Tibial artery (tissue), 4 donors: ENCODE measurements around the gene TBCE.

Source experiments
- DNase-seq, 2 donors: peaks; one replicate each; pipeline ENCODE4 v3.0.0-alpha.2; 2019
- H3K27ac ChIP-seq, 2 donors: fragments of 200-600 bp; sonication (generic) in 1 of 2; 1 replicate in 1 of 2; 2 replicates in 1 of 2; pipeline ENCODE4 v1.5.1; 2018 to 2019; ENCODE audit warnings: mild to moderate bottlenecking in 1 of 2
- H3K27me3 ChIP-seq, 2 donors: fragments of 200-600 bp; sonication (generic) in 1 of 2; one replicate each; pipeline versions ENCODE4 v1.5.1 to v1.6.0; 2016 to 2019
- H3K36me3 ChIP-seq, 3 donors: fragments of 200-600 bp; sonication (generic) in 2 of 3; one replicate each; pipeline ENCODE4 v1.5.1; 2016 to 2019; ENCODE audit warnings: mild to moderate bottlenecking in 2 of 3
- H3K4me1 ChIP-seq, 4 donors: fragments of 200-600 bp; sonication (generic) in 2 of 4; 1 replicate in 3 of 4; 2 replicates in 1 of 4; pipeline ENCODE4 v1.5.1; 2016 to 2019
- H3K4me3 ChIP-seq, 2 donors: fragments of 200-600 bp; sonication (generic) in 1 of 2; 1 replicate in 1 of 2; 2 replicates in 1 of 2; pipeline ENCODE4 v1.5.1; 2018 to 2019; ENCODE audit warnings: mild to moderate bottlenecking in 2 of 2
- H3K9me3 ChIP-seq, 3 donors: fragments of 200-600 bp; sonication (generic) in 1 of 3; one replicate each; pipeline ENCODE4 v1.5.1; 2016 to 2019
- CTCF ChIP-seq, 2 experiments: fragments of 200-600 bp in 1 of 2; fragments of 450-650 bp in 1 of 2; IDR thresholded peaks; one replicate each; pipeline ENCODE4 v1.5.1; 2017 to 2019; ENCODE audit warnings: antibody characterized with exemption in 2 of 2, mild to moderate bottlenecking in 1 of 2, moderate library complexity in 1 of 2
- intact Hi-C: fragments of 100-400 bp; cut with DNase I; formaldehyde crosslinking; loops from one replicate; pipeline ENCODE4 v1.15.0; 2023; ENCODE audit warnings: low total_unique reads

TBCE gene

DNA sequence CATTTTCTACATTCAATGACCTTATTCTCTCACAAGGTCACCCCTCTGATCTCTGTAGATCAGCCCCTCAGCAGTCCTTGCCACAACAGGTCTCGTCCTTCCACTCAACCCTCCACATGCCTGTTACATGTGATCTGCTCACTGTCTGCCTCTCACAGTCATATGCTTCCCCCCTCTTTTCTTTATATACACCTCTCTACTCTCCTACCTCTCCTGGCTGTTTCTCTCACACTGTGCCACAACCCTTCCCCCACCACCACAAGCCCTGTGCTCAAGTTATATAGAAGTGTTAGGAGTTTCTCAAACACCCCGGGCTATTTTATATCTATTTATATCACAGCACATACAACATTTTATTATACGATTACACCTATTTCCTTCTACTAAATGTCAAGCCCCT lies 124.4 kb downstream of the TBCE start:
- TF ChIP-seq CTCF (IDR thresholded peaks at IDR 0.05): no peak
- H3K9me3 ChIP-seq: no peaks in the 10 kb centered on the region
- H3K4me3 ChIP-seq: no peak overlapping the region
- no peak for DNase-seq
- H3K27ac ChIP-seq: no peak overlapping the region
- no peaks in the 10 kb centered on the region for H3K27me3 ChIP-seq
- intact Hi-C loops: no loop called here
- peaks cover 24 to 55% (median 35%) of the 10 kb centered on the region in 3 donors for H3K36me3 ChIP-seq
- peaks cover 0 to 20% (median 0%) of the 10 kb centered on the region in 4 donors for H3K4me1 ChIP-seq

- Histone ChIP-seq H3K4me3 (no peak overlapping the region), H3K9me3 (no peaks in the 10 kb centered on the region), H3K27ac (no peak overlapping the region), H3K27me3 (no peaks in the 10 kb centered on the region), H3K4me1 (peaks cover 0 to 35% (median 3%) of the 10 kb centered on the region in 4 donors), H3K36me3 (peaks cover 23 to 37% (median 24%) of the 10 kb centered on the region in 3 donors)
- intact Hi-C loops: no loop called here
- DNase-seq: no peak
- no peak for TF ChIP-seq CTCF (IDR thresholded peaks at IDR 0.05)
Measured at GRCh38 chr1:235494531-235494930, 127.3 kb downstream of the TBCE start.

DNA sequence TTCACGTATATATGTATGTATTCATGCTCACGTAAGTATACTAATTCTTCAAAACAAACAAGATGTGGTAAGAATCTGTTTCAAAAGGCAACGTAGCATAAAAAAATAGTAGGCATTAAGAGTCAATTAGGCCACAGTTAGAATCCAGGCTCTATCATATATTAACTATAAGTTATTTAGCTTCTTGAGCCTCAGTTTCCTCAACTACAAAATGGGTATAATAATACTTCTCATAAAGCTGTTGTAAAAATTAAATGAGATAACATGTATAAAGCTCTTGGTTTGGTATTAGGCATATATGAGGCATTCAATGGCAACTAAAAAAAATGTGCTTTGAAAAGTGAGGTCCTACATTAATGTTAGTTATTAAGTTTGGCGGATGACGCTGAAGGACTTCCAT lies 127.8 kb downstream of the TBCE start:
- Histone ChIP-seq H3K27ac (no peak overlapping the region), H3K4me3 (no peak overlapping the region), H3K9me3 (no peaks in the 10 kb centered on the region), H3K36me3 (peaks cover 23 to 36% (median 24%) of the 10 kb centered on the region in 3 donors), H3K27me3 (no peaks in the 10 kb centered on the region), H3K4me1 (peaks cover 0 to 33% (median 5%) of the 10 kb centered on the region in 4 donors)
- no peak for DNase-seq
- intact Hi-C loops: no loop called here
- no peak for TF ChIP-seq CTCF (IDR thresholded peaks at IDR 0.05)

DNA sequence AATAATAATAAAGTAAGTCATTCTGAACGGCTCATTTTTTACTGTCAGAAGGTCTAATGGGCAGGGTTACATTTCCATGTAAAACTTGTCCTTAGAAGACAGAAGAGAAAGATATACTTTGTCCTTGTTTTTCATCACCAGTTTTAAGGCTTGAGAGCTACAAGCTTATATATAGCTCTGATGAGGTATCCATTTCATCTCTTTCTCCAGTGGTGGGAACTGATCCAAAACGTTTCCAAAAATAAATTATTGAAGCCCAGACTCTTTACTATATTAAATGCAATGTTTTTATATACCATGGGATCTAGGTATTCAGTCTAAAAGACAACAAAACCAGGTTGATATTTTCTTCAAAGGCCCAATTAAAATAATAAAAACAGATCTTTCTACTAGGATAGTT lies 128.3 kb downstream of the TBCE start:
- TF ChIP-seq CTCF (IDR thresholded peaks at IDR 0.05): no peak
- no peak overlapping the region for H3K27ac ChIP-seq
- H3K36me3 ChIP-seq: peaks cover 23 to 32% (median 24%) of the 10 kb centered on the region in 3 donors
- H3K4me1 ChIP-seq: peaks cover 0 to 35% (median 7%) of the 10 kb centered on the region in 4 donors
- intact Hi-C loops: no loop called here
- no peaks in the 10 kb centered on the region for H3K27me3 ChIP-seq
- H3K4me3 ChIP-seq: no peak overlapping the region
- DNase-seq: no peak
- H3K9me3 ChIP-seq: no peaks in the 10 kb centered on the region

DNA sequence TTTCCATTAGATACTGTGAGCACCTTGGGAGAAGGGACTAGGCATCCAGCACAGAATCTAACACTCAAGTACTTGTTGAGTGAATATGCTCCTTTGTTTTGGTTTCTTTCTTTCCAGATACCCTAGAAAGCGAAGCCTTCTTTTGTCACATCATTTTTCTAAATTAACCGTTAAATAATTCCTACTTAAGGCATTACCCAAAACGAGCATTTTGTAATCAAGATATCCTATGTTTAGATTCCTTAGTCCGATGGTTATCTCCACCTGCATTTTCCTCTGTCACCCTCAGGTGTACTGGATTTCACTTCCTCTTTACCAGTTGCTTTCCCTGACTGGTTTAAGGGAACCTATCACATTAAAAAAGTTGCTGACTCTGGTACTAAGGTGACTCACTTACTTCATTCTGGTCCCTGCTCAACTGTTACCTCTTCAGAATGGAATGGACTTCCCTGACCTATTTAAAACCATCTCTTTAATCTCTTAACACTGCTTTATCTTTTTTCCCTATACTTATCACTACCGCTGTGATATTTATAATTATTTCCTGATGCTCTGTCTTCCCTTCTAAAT lies 133.8 kb downstream of the TBCE start:
- intact Hi-C loops: no loop called here
- Histone ChIP-seq H3K27me3 (no peaks in the 10 kb centered on the region), H3K27ac (peak overlapping the region; percentile 98 to 100), H3K9me3 (no peaks in the 10 kb centered on the region), H3K36me3 (no peaks in the 10 kb centered on the region), H3K4me1 (peaks cover 0 to 51% (median 24%) of the 10 kb centered on the region in 4 donors), H3K4me3 (no peak overlapping the region)
- DNase-seq: no peak
- TF ChIP-seq CTCF (IDR thresholded peaks at IDR 0.05): no peak
